PFSK-1 (cell line): ENCODE results near the gene TRPM3.

Experiments used
- POLR2AphosphoS5 ChIP-seq: IDR thresholded peaks from 2 replicates; pipeline ENCODE4 v1.6.1; 2012; ENCODE audit warnings: low read depth, mild to moderate bottlenecking, control low read depth, low read length, moderate library complexity
- REST ChIP-seq, 2 experiments: IDR thresholded peaks; 2 replicates each; pipeline versions ENCODE4 v1.6.1 to v1.8.0; 2011 to 2012; ENCODE audit warnings: low read depth in 2 of 2, low read length in 2 of 2, control low read depth in 1 of 2, inconsistent platforms in 1 of 2, mild to moderate bottlenecking in 1 of 2, moderate library complexity in 1 of 2; ENCODE audit not compliant: insufficient read depth in 1 of 2
- SIN3A ChIP-seq: IDR thresholded peaks from 2 replicates; pipeline ENCODE4 v1.6.1; 2012; ENCODE audit warnings: mild to moderate bottlenecking, low read length, moderate library complexity, borderline replicate concordance; ENCODE audit not compliant: insufficient read depth

- TF ChIP-seq POLR2AphosphoS5 (no peak), SIN3A (no peak), REST (IDR thresholded peaks at IDR 0.05; ENCODE audit: insufficient read depth in 1 of 2, low read depth in 2 of 2, low read length in 2 of 2) (no peak)
Observed at GRCh38 chr9:70567511-70567910, 553.9 kb downstream of the TRPM3 start.
